HCT116 (cell line): ENCODE results near the gene PINK1.

Experiments used
- CEBPB ChIP-seq: IDR thresholded peaks from 2 replicates; pipeline ENCODE4 v1.6.1; 2012; ENCODE audit warnings: low read depth
- CTCF ChIP-seq, 3 experiments: fragments of 200-600 bp in 1 of 3; sonication (generic) in 1 of 3; IDR thresholded peaks in 2 of 3; conservative IDR thresholded peaks in 1 of 3; 2 replicates each; pipeline ENCODE4 v1.5.1; 2012 to 2017; ENCODE audit warnings: low read depth in 2 of 3, low read length in 2 of 3, antibody characterized with exemption in 1 of 3, borderline replicate concordance in 1 of 3, control low read depth in 1 of 3, mild to moderate bottlenecking in 1 of 3, mixed read lengths in 1 of 3, mixed run types in 1 of 3, moderate library complexity in 1 of 3; ENCODE audit not compliant: insufficient read depth in 1 of 3
- EZH2 ChIP-seq: fragments of 200-600 bp; sonication (generic); IDR thresholded peaks from 2 replicates; pipeline ENCODE4 v1.6.1; 2017; ENCODE audit warnings: antibody characterized with exemption, mixed run types
- MAX ChIP-seq: IDR thresholded peaks from 2 replicates; pipeline ENCODE4 v1.6.1; 2012
- POLR2A ChIP-seq: IDR thresholded peaks from 2 replicates; pipeline ENCODE4 v1.7.0; 2011; ENCODE audit warnings: borderline replicate concordance; ENCODE audit not compliant: insufficient read depth, insufficient read length; ENCODE audit errors: extremely low read depth
- POLR2AphosphoS5 ChIP-seq: IDR thresholded peaks from 2 replicates; pipeline ENCODE4 v1.6.1; 2011; ENCODE audit warnings: mild to moderate bottlenecking, low read depth, low read length, moderate library complexity
- RAD21 ChIP-seq: IDR thresholded peaks from 2 replicates; pipeline ENCODE4 v1.6.1; 2012; ENCODE audit warnings: low read depth, mild to moderate bottlenecking
- SP1 ChIP-seq: IDR thresholded peaks from 2 replicates; pipeline ENCODE4 v1.6.1; 2012; ENCODE audit warnings: low read depth
- SRF ChIP-seq: IDR thresholded peaks from 2 replicates; pipeline ENCODE4 v1.6.1; 2012; ENCODE audit warnings: low read depth
- YY1 ChIP-seq: IDR thresholded peaks from 2 replicates; pipeline ENCODE4 v1.6.1; 2011; ENCODE audit warnings: low read length, low read depth, moderate library complexity, mild to moderate bottlenecking; ENCODE audit not compliant: insufficient replicate concordance; ENCODE audit errors: extremely low read depth

- TF ChIP-seq SRF (no peak), YY1 (no peak), CTCF (IDR thresholded peaks at IDR 0.05 in 2 of 3, conservative IDR thresholded peaks at IDR 0.05 in 1 of 3; ENCODE audit: borderline replicate concordance in 1 of 3, insufficient read depth in 1 of 3, low read depth in 2 of 3, low read length in 2 of 3) (no peak), POLR2A (no peak), RAD21 (no peak), CEBPB (no peak), POLR2AphosphoS5 (no peak), MAX (no peak), EZH2 (no peak), SP1 (no peak)
Observed at GRCh38 chr1:20699558-20699957, 66.3 kb downstream of the PINK1 start.
